Measurements from ENCODE around the gene PTPRN2.
"Not testable (repeated sequence)": the region's sequence is repeated elsewhere in the genome, so short reads cannot be mapped to it uniquely, and the experiment has no call there.

PTPRN2 gene

DNA sequence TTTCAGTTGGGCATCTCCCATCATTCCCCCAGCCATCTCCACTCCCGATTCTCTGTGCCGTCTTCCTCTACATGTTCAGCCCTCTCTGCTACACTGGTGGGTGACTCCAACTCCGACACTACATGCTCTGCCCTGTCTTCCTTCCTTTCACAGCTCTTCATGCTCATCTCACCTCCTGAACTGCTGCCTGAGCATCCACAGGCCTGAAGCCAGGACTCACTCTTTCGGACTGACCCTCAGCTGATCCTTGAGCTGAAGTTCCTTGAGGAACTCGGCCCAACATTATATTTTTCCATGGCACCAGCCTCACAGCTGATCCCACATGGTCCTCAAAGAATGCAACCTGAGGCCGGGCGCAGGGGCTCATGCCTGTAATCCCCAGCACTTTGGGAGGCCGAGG lies 538.4 kb downstream of the PTPRN2 start:
- no peak overlapping the region for H3K4me3 ChIP-seq (ENCODE audit: low read depth, low read length)

DNA sequence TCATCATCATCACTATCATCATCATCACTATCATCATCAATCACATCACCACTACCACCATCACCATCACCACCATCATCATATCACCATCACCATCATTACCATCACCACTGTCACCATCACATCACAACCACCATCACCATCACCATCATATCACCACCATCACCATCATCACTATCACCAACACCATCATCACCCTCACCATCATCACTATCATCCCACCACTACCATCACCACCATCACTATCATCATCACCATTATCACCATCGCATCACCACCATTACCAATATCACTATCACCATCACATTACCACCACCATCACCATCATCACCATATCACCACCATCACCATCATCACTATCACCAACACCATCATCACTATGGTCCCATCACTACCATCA lies 539.1 kb downstream of the PTPRN2 start:
- no peak overlapping the region for H3K4me3 ChIP-seq (ENCODE audit: low read depth, low read length)

DNA sequence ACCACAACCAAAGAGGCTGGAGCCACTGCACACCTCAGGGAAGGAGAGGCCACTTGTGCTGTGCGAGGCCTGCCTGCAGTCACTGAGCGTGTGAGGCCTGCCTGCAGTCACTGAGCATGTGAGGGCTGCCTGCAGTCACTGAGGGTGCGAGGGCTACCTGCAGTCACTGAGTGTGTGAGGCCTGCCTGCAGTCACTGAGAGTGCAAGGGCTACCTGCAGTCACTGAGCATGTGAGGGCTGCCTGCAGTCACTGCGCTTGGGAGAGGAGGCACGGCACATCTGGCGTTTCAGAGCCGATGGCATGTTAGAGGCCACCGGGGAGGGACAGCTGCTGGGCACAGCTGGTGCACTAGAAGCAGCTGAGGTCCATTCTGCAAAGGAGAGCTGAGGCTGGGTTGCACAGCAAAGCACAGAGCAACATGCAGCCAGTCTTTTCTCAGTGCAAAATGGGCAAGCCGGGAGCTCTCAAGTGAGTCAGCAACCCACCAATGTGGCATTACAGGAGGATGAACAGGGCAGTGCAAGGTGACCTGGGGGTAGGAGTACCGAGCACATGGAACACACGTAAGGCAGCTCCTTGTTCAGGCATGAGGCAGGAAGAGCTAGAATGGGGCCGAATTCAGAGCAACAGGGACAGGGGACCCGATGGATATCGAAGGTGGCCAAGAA lies 540.1 kb downstream of the PTPRN2 start:
- no peak overlapping the region for H3K4me3 ChIP-seq (ENCODE audit: low read depth, low read length)

DNA sequence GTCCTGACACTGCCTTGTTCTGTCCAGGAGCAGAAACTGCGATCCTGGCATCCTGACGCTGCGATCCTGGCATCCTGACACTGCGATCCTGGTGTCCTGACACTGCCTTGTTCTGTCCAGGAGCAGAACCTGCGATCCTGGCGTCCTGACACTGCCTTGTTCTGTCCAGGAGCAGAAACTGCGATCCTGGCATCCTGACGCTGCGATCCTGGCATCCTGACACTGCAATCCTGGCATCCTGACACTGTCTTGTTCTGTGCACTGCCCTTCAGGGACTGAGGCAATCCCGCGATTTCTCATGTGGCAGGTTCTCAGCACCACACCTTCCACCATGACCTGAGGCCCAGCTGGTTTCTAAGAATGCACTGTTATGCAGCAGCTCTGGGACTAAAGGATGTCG lies 541.4 kb downstream of the PTPRN2 start:
- H3K4me3 ChIP-seq (ENCODE audit: low read depth, low read length), result not testable (repeated sequence)

DNA sequence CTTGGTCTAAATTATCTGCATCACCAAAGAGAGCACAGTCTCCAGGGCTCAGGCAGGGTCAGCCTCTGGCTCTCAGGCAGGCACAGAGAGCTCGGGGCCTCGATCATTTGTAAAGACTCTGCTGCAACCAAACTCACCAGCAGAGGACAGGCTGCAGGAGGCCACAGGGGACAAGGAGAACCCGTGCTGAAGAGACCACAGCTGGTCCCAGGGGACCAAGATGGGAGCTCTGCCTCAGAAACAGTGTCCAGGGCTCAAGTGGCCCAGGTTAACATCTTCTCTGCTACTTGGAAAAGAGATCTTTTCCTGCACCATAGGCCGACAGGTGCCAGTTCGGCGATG lies 543.2 kb downstream of the PTPRN2 start:
- no peak overlapping the region for H3K4me3 ChIP-seq (ENCODE audit: low read depth, low read length)

DNA sequence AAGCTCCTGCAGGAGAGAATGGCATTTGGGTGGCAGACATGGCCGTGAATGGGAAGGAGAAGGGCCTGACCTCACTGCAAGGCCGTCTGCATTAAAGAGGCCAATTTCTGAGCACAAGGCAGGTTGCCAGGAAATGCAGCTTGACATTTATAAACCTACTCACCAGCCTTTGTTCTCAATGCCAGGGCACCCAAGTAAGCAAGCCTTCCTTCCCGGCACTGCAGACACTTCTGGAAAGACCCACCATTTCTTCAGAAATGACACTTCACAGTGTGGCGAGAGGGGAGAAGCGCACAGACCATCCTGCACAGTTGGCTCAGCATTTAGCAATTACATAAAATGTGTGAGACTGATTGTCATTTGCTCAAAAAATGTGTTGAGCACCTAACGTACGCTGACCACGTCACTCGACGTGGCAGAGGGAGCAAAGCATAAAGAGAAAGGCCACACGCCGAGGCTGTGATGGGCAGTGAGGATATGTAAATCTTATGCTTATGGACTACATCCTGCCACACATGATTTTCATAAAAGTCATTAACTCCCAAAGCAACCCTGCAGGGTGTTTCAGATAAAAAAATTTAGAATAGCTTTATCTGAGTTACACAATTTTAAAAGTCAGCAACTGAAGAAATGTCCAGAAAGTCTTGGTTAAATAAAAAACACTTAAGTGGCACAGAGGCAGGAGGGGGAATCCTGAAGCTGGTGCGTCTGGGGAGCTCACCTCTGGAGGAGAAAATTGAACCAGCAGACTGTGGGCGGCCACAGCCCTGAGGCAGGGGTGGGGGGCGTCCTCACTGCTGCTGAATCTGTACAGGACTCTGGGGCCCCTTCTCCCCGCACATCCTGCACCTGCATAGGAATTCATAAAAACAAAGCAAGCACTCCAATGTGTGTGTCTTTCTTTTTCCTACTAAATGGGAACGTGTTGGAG lies 543.8 kb downstream of the PTPRN2 start:
- no peak overlapping the region for H3K4me3 ChIP-seq (ENCODE audit: low read depth, low read length)

DNA sequence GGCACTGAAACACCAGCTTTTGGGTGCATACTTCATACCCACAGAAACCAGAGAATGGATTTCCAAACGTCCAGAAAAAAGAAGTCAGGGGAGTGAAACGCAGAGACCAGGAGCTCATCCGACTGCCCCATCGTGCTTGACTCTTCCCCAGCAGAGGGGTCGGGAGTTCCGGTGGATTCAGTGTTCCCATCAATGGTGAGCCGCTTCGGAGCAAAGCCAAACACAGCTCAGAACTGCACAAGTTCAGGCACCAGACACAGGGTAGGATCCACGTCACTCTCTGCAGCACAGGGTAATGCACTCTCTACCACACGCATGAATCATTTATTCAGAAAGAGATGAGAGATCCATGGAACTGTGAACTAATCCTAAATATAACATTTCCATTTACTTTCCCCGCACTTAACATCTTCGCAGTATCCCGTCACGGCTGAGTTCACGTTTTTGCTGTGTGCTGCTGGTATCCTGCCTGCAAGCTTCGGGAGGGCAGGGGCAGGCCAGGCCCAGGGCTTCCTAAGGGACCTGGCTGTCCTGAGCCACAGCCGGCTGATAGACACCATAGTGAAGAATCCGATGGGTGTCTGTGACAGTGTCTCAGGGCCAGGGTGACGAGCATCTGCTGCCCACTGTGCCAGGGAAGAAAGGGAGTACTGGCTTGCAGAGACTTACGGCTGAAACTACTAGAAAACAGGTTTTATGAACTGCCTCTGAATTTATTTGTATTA lies 545.3 kb downstream of the PTPRN2 start:
- H3K4me3 ChIP-seq (ENCODE audit: low read depth, low read length), result no peak overlapping the region

DNA sequence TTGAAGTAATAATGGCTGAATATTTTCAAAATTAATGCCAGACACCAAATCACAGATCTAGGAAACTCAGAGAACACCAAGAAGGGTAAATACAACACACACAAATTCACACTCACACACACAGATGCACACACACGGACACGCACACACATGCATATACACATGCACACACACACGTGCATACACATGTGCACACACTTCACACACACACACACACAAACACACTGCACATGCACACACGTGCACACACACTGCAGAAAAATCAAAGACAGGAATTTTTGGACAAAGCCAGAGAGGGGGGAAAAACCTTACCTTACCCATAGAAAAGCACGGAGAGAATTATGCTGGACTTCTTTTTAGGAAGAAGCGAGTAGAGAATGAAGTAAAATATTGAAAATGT lies 547.4 kb downstream of the PTPRN2 start:
- no peak overlapping the region for H3K4me3 ChIP-seq (ENCODE audit: low read depth, low read length)

DNA sequence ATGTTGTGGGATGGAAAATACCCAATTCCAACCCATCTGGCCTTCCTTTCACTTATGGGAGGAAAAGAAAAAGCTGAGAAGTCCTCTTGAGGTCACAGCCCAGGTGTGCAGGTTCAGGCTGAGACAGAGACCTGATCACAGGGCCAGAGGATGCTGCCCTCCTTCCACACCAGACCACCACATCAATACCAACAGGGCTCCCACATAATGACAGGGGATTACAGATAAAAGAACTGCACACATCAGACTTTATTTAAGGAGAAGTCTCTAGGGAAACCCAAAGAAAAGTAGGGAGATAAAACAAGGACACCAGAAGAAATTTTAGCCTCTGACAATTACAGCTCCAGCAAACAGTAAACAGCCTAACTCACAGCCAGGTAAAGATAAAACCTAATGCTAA lies 548.4 kb downstream of the PTPRN2 start:
- H3K4me3 ChIP-seq (ENCODE audit: low read depth, low read length), result no peak overlapping the region

DNA sequence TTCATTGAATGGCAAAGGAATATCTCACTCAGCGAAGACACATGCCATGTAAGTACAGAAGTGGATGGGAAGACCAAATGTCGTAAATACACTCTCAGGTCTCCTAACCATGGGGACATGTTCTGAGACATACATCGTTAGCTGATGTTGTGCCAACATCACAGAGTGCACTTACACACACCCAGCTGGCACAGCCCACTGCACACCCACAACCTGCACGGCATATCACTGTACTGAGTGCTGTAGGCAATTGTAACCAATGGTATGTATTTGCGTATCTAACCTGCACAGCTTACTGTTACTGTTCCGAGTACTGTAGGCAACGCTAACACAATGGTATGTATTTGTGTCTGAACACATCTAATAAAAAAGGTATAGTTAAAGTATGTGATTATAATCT lies 550.4 kb downstream of the PTPRN2 start:
- no peak overlapping the region for H3K4me3 ChIP-seq (ENCODE audit: low read depth, low read length)

DNA sequence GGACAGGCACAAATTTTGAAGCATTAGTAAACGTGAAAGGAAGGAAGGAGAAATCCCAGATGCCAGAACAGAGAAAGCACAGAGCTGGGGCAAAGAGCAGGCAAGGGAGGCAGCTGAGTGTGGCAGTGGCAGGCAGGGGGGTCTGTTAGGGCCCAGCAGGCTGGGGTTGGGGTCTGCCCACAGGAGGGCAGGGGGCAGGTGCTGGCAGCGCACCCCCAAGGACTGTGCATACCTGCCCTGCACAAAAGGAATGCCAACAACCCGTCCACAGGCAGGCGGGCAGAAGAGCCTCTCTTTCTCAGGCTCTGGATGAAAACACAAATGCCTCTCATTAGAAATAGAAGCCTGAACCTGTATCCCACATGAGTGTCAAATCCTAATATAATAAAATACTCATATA lies 552.3 kb downstream of the PTPRN2 start:
- H3K4me3 ChIP-seq (ENCODE audit: low read depth, low read length), result no peak overlapping the region

DNA sequence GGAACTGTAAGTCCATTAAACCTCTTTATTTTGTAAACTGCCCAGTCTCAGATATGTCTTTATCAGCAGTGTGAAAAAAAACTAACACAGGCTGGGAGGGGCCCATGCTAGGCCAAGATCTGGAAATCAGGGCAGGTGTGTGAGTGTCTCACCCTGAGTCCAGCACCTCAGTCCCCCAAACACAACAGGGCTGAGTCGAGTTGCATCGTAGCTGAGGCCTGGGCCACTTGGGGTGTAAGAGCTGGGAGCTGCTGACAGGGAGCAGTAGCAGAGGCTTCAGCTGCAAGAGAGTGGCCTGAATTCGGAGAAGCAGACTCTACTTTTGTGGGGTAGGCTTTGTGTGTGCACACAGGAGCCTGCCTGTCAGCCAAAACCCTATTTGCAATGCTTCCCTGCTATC lies 553.1 kb downstream of the PTPRN2 start:
- H3K4me3 ChIP-seq (ENCODE audit: low read depth, low read length), result no peak overlapping the region

DNA sequence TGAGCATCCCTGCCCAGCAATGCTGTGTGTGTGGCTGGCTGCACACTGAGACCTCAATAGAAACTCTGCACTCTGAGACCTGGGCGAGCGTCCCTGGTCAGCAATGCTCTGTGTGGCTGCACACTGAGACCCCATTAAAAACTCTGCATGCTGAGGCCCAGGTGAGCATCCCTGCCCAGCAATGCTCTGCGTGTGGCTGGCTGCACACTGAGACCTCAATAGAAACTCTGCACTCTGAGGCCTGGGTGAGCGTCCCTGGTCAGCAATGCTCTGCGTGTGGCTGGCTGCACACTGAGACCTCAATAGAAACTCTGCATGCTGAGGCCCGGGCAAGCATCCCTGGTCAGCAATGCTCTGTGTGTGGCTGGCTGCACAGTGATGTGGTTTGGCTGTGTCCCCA lies 553.7 kb downstream of the PTPRN2 start:
- not testable (repeated sequence) for H3K4me3 ChIP-seq (ENCODE audit: low read depth, low read length)

DNA sequence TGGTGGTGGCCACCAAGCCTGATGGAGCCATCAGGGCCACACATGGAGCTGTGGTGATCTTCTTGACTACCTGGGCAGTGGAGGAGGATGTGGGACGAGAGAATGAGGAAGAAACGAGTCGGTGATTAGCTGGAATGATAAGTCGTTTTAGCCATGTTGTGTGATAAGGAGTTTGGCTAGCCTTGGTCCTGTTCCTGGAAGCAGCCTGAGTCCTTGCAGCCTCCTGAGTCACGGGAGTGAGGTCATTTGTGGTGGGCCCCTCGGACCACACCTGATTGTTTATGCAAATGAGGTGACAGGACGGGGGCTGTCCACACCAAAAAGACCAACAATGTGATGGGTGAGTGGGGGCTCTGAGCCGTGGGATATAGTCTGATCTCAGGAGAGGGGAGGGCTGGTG lies 554.4 kb downstream of the PTPRN2 start:
- no peak overlapping the region for H3K4me3 ChIP-seq (ENCODE audit: low read depth, low read length)

DNA sequence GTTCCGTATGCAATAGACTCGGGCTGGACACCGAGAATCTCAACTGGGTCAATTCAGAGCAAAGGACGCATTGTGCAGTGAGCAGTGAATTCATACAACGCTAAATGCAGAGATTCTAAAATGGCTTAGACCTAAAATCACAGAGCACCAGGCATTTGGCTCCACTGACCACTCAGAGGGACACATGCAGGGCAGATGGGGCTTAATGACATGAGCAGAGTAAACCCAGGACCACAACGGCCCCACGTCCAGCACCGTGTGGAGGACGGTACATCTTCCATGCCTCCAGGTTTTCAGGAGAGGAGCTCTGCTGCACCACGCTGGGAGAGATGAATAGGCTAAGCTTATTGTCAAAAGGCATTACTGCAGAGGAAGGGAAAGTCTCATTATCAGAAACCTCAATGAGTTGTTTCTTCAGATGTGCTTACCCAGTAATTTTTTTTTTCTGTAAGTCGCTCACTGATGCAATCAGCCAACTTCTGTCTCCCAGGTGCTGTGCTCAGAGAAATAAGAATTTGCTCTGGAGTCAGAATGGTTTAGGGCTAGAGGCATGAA lies 555.0 kb downstream of the PTPRN2 start:
- H3K4me3 ChIP-seq (ENCODE audit: low read depth, low read length), result no peak overlapping the region

DNA sequence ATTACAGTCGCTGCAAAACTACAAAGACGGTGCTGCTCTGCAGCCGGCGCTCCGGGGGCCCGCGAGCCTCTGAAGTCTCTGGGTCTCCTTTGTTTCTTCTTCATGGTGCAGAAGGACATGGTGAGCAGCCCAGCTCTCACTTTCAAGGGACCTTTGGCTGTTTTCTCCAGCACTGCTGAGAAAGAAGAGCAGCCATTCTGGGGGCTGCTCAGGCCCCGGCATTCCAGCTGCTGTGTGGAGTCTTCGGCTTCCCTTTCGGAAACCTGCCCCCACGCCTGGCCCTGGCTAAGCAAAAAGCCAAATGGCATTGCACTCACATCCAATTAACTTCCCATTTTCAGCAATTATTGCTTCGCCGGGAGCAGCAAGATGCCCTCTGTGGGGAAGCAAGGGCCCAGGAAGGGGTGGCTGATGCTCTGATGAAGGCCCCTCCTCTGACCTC lies 555.7 kb downstream of the PTPRN2 start:
- no peak overlapping the region for H3K4me3 ChIP-seq (ENCODE audit: low read depth, low read length)

DNA sequence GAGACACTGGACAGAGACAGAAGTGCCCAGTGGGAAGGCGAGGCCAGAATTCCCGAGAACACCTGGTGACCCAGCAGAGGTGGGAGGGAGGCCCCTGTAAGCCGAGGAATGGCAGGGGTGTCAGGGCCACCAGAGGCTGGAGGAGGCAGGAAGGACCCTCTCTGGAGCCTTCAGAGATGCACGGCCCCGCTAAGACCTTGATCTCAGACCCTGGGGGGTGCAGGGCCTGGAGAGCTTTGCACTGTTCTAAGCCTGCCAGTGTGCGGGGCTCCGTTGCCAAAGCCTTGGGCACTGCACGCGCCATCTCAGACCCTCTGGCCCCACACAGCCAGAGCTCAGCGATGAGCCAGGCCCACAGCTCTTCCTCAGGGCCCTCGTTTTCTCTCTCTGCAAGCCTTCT lies 557.1 kb downstream of the PTPRN2 start:
- no peak overlapping the region for H3K4me3 ChIP-seq (ENCODE audit: low read depth, low read length)

DNA sequence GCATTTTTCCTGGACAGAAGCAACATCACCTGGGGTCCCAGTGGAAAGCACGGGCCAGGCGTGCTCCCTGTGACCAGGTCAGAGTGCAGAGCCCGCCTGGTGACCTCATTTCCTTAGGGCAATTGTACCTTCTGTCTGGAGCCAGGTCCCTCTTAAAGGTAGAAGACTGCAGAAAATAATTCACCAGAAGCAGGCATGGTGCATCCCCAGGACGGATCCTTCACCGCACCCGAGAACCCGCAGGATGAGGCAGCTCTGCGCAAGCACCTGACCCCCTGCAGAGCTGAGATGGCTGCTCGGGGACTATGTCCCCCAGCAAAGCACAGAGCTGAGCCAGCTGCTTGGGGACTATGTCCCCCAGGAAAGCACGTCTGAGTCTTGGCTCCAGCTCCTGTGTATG lies 557.6 kb downstream of the PTPRN2 start:
- no peak overlapping the region for H3K4me3 ChIP-seq (ENCODE audit: low read depth, low read length)

DNA sequence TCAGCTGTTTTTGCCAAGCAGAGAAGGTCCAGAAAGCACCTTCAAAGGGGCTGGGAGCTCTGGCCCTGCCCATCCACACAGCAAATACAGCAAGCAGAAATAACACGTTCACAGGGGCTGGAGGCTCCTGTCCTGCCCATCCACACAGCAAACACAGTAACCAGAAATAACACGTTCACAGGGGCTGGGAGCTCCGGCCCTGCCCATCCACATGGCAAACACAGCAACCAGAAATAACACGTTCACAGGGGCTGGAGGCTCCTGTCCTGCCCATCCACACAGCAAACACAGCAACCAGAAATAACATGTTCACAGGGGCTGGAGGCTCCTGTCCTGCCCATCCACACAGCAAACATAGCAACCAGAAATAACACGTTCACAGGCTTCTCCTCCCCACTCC lies 558.1 kb downstream of the PTPRN2 start:
- H3K4me3 ChIP-seq (ENCODE audit: low read depth, low read length), result no peak overlapping the region

DNA sequence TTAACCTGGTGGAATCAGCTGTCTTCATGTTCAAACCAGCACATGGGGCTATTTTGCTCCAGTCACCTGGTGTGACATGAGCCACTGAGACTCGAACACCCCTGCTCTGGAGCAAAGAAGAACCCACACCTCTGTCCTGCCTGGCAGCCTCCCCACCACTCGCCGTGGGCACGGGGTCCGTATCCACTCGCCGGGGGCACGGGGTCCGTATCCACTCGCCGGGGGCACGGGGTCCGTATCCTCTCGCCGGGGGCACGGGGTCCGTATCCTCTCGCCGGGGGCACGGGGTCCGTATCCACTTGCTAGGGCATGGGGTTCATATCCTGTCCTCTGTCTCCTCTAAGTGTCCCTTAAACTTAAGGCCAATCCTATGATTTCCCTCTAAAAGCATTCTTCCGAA lies 558.7 kb downstream of the PTPRN2 start:
- H3K4me3 ChIP-seq (ENCODE audit: low read depth, low read length), result no peak overlapping the region

DNA sequence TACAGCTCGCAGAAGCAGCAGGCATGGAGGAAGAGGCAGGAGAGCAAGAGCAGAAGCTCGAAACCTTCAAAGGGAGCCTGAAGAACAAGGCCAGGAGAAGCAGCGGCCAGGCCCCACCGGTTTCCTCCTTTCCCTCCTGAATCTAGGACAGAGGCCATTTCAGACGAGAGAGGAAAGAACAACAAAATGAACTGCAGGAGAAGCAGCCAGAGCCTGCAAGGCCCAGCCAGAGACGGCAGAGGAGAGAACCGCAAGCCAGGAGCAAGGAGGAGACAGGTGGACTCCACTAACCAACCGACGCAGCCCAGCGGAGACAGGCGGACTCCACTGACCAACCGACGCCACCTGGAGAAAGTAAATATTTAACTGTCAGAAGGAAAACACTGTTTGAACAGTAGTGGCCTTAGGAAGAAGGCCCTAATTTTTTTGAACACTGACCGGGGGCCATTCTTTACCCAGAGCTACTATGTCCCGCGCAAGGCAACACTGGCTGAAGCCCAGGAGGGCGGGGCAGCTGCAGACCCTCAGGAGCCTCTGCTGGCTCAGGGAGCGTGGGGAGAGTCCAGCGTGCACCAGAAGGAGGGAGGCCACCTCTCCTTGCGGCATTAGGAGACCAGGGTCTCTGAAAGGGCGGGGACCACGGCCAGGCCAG lies 559.2 kb downstream of the PTPRN2 start:
- H3K4me3 ChIP-seq (ENCODE audit: low read depth, low read length), result no peak overlapping the region

All from iPS-11a (cell line).